ENCODE results near the gene CHAF1B. TPM values are rescaled to one million over a fixed set of nuclear protein-coding genes. Genes with fewer than 3 reads are reported as not detected.

The CHAF1B gene
- total RNA-seq, 1 experiment from 2014 or later = 18.7 TPM

- ChIA-PET POLR2A (no interaction called here), CTCF (no interaction called here)
- H3K4me1 Mint-ChIP-seq (ENCODE audit: low read depth, unreplicated experiment) = no peaks in the 10 kb centered on the region
- TF ChIP-seq CTCF (IDR thresholded peaks at IDR 0.05; ENCODE audit: insufficient read depth in 1 of 2, low read depth in 1 of 2, low read length in 1 of 2, severe bottlenecking in 1 of 2, unreplicated experiment in 1 of 2) = no peak
- Histone ChIP-seq H3K9me3 (no peaks in the 10 kb centered on the region), H3K36me3 (ENCODE audit: control insufficient read depth, insufficient read depth, low read length) (no peaks in the 10 kb centered on the region), H3K4me1 (no peaks in the 10 kb centered on the region), H3K27me3 (replicated peaks; ENCODE audit: control insufficient read depth, insufficient read depth, low read length) (no peaks in the 10 kb centered on the region), H3K4me3 (ENCODE audit: low read depth, low read length) (no peak overlapping the region)
- H3K27me3 Mint-ChIP-seq (ENCODE audit: insufficient read depth, unreplicated experiment) = no peaks in the 10 kb centered on the region
- H3K9me3 Mint-ChIP-seq (ENCODE audit: unreplicated experiment) = no peaks in the 10 kb centered on the region
- no peak overlapping the region for H3K4me3 Mint-ChIP-seq (ENCODE audit: unreplicated experiment)
- no TSS peak for BruUV-seq (replicated peaks)
- intact Hi-C loops (cut with micrococcal nuclease; ENCODE audit: unreplicated experiment) = no loop called here
- no peaks in the 10 kb centered on the region for H3K36me3 Mint-ChIP-seq (ENCODE audit: insufficient read depth, unreplicated experiment)
- H3K27ac Mint-ChIP-seq (ENCODE audit: unreplicated experiment) = no peak overlapping the region
- DNase-seq = no peak
Measured at GRCh38 chr21:36461918-36462486, 76.8 kb downstream of the CHAF1B start.

GRCh38 chr21:36463204-36463603 lies 78.0 kb downstream of the CHAF1B start:
- no peaks in the 10 kb centered on the region for H3K4me1 Mint-ChIP-seq (ENCODE audit: low read depth, unreplicated experiment)
- no peaks in the 10 kb centered on the region for H3K36me3 Mint-ChIP-seq (ENCODE audit: insufficient read depth, unreplicated experiment)
- no TSS peak for BruUV-seq (replicated peaks)
- Histone ChIP-seq H3K4me1 (no peaks in the 10 kb centered on the region), H3K36me3 (ENCODE audit: control insufficient read depth, insufficient read depth, low read length) (no peaks in the 10 kb centered on the region), H3K27me3 (replicated peaks; ENCODE audit: control insufficient read depth, insufficient read depth, low read length) (no peaks in the 10 kb centered on the region), H3K9me3 (no peaks in the 10 kb centered on the region), H3K4me3 (ENCODE audit: low read depth, low read length) (no peak overlapping the region)
- ChIA-PET POLR2A (no interaction called here), CTCF (no interaction called here)
- no peak overlapping the region for H3K4me3 Mint-ChIP-seq (ENCODE audit: unreplicated experiment)
- no peaks in the 10 kb centered on the region for H3K9me3 Mint-ChIP-seq (ENCODE audit: unreplicated experiment)
- TF ChIP-seq CTCF (IDR thresholded peaks at IDR 0.05; ENCODE audit: insufficient read depth in 1 of 2, low read depth in 1 of 2, low read length in 1 of 2, severe bottlenecking in 1 of 2, unreplicated experiment in 1 of 2) = no peak
- no peak for DNase-seq
- no peaks in the 10 kb centered on the region for H3K27me3 Mint-ChIP-seq (ENCODE audit: insufficient read depth, unreplicated experiment)
- H3K27ac Mint-ChIP-seq (ENCODE audit: unreplicated experiment) = no peak overlapping the region
- intact Hi-C loops (cut with micrococcal nuclease; ENCODE audit: unreplicated experiment) = no loop called here

GRCh38 chr21:36463991-36464390 lies 78.8 kb downstream of the CHAF1B start:
- TF ChIP-seq CTCF (IDR thresholded peaks at IDR 0.05; ENCODE audit: insufficient read depth in 1 of 2, low read depth in 1 of 2, low read length in 1 of 2, severe bottlenecking in 1 of 2, unreplicated experiment in 1 of 2) = no peak
- Histone ChIP-seq H3K4me1 (no peaks in the 10 kb centered on the region), H3K36me3 (ENCODE audit: control insufficient read depth, insufficient read depth, low read length) (no peaks in the 10 kb centered on the region), H3K27me3 (replicated peaks; ENCODE audit: control insufficient read depth, insufficient read depth, low read length) (no peaks in the 10 kb centered on the region), H3K4me3 (ENCODE audit: low read depth, low read length) (no peak overlapping the region), H3K9me3 (no peaks in the 10 kb centered on the region)
- Mint-ChIP-seq H3K36me3 (ENCODE audit: insufficient read depth, unreplicated experiment) (no peaks in the 10 kb centered on the region), H3K4me1 (ENCODE audit: low read depth, unreplicated experiment) (no peaks in the 10 kb centered on the region), H3K27ac (ENCODE audit: unreplicated experiment) (no peak overlapping the region), H3K9me3 (ENCODE audit: unreplicated experiment) (no peaks in the 10 kb centered on the region), H3K27me3 (ENCODE audit: insufficient read depth, unreplicated experiment) (no peaks in the 10 kb centered on the region), H3K4me3 (ENCODE audit: unreplicated experiment) (no peak overlapping the region)
- no TSS peak for BruUV-seq (replicated peaks)
- intact Hi-C loops (cut with micrococcal nuclease; ENCODE audit: unreplicated experiment) = no loop called here
- CTCF ChIA-PET = no interaction called here
- POLR2A ChIA-PET = no interaction called here
- DNase-seq = no peak
